Fibroblast of skin of back (primary cell): Measurements from ENCODE around the gene DOK3.

Experiments used
- DNase-seq: peaks from one replicate; pipeline ENCODE4 v3.0.0-alpha.2; 2013

Gene DOK3

GRCh38 chr5:177479774-177480173 is 29.9 kb downstream of the DOK3 start:
- DNase-seq, result no peak

- no peak for DNase-seq
Observed at GRCh38 chr5:177478711-177479646, 30.6 kb downstream of the DOK3 start.

DNA sequence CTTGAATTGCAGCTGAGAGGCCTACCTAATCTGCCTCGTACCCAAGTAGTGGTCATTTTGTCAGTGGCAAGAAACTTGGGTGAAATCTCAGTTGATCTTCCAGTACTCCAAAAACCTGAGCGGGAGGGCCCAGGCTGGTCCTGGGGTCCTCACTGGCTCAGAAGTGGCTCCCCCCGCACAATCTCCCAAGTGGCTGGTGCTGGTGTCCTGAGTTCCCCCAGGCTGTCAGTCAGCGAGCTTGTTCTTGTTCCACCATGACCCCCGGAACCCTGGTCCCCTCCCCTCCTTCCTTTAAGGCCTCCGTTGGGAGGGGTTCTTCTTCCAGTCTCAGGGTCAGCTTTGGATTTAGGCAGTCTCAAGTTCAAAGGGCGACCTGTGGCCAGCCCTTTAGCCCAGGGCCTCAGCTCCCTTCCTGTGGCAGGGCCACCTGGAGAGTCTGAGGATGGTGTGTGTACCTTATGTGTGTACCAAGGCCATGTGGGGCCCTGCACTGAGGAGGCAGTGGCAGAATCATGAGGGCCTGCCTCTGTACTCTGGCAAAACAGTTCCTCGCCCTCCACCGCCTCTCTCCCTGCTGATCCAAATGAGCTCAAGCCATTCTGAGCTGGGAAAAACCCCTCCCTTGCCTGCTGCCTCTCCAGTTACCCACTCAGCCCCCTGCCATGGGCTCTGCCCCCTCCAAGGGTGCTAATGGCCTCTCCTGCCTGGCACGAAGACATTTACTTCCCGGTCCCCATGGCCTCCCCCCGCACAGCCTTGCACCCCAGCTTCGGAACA is 31.7 kb downstream of the DOK3 start:
- no peak for DNase-seq

GRCh38 chr5:177476531-177477233 is 32.9 kb downstream of the DOK3 start:
- peak; percentile 76 for DNase-seq

- DNase-seq, result no peak
Observed at GRCh38 chr5:177475563-177476427, 33.8 kb downstream of the DOK3 start.

GRCh38 chr5:177474846-177475562 is 34.6 kb downstream of the DOK3 start:
- no peak for DNase-seq

- DNase-seq, result no peak
Observed at GRCh38 chr5:177474002-177474476, 35.6 kb downstream of the DOK3 start.

DNA sequence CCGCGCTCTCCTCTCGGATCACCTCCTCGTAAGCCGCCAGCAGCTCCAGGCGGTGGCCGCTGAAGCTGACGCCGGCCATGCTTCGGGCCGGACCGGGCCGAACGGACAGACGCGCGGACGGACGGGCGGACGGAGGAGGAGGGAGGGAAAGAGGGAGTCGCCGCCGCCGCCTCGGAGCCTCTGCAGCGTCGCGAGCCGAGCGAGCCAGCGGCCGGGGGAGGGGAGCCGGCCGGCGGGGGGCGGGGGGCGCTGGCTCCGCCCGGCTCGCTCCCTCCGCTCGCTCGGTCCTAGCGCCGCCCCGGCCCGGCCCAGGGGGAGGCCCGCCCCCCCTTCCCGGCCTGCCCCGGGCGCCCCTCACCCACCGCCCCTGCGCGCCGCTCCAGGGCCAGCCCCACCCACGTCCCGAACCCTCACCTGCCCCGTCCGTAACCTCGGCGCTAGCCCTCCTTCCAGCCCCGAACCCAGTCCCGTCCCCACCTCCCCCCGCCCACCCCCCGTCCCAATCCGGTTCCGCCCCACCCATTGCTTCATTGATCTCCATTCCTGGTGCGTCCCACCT is 36.1 kb downstream of the DOK3 start, which contains the start of gene DBN1:
Gene DBN1 (minus strand): TSS at position 192 of the 559 bp plus-strand sequence. CDS start 113 bp downstream, at position 79.
- peak; percentile 74 for DNase-seq

GRCh38 chr5:177472460-177473442 is 36.9 kb downstream of the DOK3 start:
- peak; percentile 56 for DNase-seq

- DNase-seq, result peak; percentile 58
Observed at GRCh38 chr5:177471610-177472356, 37.8 kb downstream of the DOK3 start.

DNA sequence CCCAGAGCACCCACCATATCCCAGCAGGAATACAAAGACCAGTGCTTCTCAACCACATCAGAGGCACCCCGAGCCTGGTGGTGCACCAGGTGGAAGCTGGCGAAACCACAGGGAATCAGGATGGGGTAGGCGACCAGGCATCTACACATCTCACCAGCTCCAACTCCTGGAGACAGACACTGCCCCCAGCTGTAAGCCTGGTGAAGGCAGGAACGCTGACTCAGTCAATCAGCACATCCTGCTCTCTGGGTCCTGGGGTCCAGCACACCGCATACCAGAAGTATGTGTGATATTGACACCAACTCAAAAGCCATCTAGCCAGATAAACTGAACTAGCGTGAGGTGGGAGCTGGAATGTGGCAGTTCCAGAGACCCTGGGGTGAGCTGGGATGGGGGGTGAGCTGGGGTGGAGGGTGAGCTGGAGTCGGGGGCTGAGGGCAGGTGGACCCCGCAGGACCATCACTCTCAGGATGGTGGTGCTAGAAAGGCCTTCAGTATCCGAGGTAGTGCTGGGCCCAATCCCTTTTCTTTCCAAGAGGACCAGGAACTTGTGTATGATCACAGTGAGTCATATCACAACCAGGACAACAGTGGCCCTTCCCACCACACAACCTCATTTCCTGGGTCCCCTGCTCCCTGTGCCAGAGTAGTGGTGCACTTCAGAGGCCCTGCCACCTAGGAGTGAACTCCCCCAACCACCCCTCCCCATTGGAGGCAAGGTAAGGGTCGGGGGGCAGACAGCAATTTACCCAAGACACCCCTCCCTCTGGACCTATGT is 38.7 kb downstream of the DOK3 start:
- peak; percentile 73 for DNase-seq

GRCh38 chr5:177469750-177470525 is 39.7 kb downstream of the DOK3 start:
- no peak for DNase-seq

DNA sequence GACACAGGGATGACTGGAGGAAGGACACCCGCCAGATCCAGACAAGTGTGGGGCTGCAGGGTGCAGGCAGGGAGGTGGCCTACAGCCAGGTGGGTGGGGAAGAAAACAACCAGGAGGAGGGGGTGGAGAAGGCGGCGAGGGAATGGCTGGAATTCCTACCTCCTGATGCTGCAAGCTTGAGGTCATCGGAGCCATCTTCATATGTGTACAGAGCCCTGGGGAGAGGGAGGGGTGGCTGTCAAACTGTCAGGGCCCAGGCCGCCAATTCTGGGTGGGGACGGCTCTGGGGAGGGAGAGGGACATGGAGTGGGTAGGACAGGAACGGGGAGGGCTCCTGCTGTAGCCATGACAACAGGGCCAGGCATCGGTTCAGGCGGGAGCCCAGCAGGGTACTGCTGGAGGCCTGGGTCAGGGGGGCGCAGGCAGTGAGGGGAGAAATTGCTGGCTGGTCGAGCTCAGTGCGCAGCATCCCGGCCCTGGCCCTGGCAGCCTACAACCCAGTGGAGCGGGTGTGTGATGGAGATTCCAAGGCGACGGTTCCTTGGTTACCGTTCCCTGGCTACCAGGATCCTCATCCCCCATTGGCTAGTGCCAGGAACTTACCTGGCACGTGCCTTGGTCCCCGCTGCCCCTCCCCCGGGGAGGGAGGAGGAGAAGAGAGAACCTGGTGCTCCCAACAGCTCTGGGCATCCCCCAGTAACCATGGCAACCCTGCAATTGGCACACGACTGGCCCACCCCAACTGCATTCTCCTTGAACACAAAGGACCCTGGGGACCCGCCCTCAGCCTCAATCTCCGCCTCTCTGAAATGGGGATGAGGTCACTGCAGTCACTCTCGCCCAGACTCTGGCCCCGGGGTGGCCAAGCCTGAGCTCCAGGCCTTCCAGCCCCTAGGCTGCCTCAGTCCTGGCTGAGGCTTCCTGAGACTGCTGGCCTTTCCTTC is 40.7 kb downstream of the DOK3 start:
- peak; percentile 84 for DNase-seq

DNA sequence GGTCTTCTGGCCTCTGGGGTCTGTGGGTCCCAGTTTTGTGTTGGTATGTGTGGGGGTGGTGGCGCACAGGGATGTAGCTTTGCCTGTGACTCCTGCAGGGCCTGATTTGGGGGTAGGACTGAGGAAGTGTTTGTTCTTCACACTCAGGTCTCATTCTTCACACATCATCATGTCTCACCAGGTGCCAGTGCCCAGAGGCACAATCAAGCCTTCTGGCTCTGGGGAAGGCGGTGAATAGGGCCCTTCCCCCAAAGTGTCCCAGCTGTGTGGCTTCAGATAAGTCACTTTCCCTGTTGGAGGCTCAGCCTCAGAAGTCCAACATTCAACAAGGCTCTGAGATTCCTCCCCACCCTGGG is 41.3 kb downstream of the DOK3 start:
- DNase-seq, result no peak

- DNase-seq, result no peak
Observed at GRCh38 chr5:177467436-177467835, 42.2 kb downstream of the DOK3 start.

GRCh38 chr5:177466861-177467260 is 42.8 kb downstream of the DOK3 start:
- DNase-seq, result no peak
